HG03520 (cell line): ENCODE data around the gene ITIH1.

ENCODE experiments used
- ATAC-seq: cut with Tn5 transposase; IDR thresholded peaks from one replicate; pipeline ENCODE4 v1.9.1; 2021; ENCODE audit warnings: mild to moderate bottlenecking, moderate library complexity; ENCODE audit not compliant: unreplicated experiment

ITIH1 gene

DNA sequence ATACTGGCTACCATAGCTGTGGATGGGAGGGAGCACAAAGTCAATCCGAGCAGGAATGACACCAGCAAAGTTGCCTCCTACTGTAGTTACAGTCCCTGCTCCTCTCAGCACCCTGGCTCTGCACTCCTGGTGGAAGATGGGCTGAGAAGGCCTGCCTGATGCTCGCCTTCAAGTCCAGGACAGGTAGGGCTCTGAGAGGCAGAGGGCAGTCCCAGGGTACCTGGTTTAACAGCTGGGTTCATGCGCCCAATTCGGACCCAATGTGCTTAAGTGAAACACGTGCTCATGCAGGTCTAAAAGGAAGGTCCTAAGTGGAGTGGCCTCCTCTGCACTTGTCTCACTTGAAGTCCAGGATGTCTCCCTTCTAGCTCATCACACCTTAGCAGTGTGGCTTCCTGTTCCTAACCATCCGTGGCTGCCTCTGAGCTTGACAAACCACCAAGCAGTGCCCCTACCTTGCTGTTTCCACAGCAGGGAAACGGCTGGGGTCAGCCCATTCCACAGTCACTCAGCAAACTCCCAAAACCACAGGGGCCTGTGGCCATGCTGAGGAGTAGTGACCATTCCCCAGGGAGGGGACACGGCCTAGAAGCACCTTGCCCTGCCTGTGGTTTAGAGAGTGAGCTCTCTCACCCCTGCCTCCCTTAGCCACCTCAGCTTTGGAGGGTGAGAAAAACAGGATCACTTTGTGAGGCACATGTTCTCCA is 61.3 kb downstream of the ITIH1 start:
- no peak for ATAC-seq

DNA sequence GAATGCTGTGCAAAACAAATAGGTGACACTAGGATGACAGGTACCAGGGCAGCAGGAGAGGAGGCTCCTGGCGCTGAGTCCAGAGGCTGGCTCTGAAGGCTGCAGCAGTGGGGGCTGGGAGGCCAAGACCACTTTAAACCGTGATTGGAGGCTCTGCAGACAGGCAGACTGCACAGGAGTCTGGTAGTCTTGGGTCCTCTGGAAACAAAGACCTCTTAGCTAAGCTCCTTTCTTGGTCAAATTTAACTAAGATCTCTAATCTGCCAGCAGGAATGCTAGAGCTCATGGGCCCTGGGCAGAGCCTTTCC is 61.8 kb downstream of the ITIH1 start:
- no peak for ATAC-seq

DNA sequence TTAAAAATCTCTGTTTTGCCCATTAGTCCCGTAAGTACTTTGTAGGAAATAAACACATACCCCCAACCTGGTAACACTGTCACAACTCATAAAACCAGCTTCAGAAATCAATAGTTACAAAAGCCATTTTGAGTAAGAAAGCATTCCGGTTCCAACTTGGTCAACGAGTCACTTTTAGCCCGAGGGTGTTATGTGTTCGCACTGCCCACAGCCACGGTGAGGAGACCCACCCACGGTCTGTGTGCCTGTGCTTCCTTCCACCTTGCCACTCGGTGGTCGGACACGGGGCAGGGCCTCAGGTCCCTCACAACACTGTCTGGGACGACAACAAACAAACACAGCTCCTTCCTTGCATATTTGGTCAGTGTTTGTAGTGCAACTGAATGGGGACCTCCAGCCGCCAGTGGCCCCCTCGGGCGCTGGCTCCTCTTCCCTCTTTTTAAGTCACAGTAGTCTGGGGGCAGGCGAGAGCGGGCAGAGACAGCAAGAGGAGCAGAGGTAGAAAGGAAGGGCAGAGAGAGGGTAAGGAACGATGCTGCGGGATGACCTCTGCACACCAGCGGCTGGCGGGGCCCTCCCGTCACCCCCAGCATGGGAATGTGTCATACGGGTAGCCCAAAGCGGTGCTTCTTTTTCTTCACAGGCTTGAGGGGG is 62.6 kb downstream of the ITIH1 start:
- no peak for ATAC-seq

DNA sequence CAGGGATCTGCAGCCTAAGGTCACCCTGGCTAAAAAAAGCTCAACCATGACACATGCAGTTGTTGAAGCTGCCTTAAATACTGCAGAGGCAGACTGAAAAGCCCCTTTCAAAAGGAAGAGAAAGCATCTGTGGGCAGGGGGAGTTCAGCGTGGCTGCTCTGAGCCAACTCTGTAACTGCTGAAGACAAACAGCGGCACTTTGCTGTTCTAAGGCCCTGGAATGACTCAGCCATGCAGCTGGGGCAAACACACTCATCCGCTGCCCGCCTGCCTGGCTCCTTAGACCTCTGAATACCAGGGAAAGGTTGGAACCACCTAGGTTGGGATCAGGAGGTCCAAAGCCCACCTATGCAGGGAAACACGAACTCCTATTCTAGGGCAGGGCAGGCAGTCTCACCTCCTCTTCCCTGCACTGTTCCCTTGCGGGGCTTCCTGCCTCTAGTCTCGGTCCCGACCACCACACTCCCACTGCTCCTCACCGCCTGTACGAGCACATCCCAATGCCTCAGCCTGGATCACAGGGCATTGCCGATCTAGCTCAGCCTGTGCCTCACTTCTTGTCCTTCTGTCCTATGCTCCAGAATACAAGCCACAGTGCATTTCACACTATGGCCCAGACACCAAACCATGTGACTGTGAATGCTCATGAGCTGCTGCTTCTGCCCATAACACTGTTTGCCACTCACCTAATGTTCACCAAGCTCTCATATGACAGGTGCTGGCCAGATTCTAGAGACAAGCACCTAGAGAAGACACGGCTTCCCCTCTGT is 64.0 kb downstream of the ITIH1 start:
- ATAC-seq, result no peak
